ENCODE measurements around the gene GXYLT1. TPM values are rescaled to one million over a fixed set of nuclear protein-coding genes. Genes with fewer than 3 reads are reported as not detected.
"Not testable (repeated sequence)": the region's sequence is repeated elsewhere in the genome, so short reads cannot be mapped to it uniquely, and the experiment has no call there.

The GXYLT1 gene
- total and polyA plus RNA-seq, 2 donors (not counting 3 experiments of a cell fraction or from before 2014, with no cell fraction given) = 6.8 to 23.0 TPM

DNA sequence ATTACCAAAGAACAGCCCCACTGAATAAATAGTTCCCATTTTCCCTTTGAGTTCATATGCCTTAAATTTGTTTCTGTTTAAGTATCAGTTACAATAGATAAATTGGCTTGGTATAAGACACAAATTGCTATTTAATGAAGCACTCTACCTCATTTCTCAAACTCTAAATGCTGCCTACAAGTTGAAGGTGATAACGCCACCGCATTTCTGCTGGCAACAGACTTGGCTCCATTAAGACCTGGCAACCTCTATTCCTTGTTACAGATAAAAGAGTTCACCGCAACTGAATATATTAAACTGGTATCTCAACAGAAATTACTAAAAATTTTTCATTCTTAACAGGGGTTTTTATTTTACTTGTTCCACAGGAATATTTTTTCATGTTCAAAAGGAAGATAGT is 35.6 kb downstream of the GXYLT1 start:
- dilution Hi-C loops (cut with MboI; ENCODE audit: extremely low pct_ligation_motif_present, low sequenced_read_pairs) (no loop called here), intact Hi-C loops (cut with micrococcal nuclease) (no loop called here)
- no peaks in the 10 kb centered on the region for H4K20me1 ChIP-seq (replicated peaks; ENCODE audit: control insufficient read depth, extremely low read depth, insufficient read depth, low read length)
- no peaks in the 10 kb centered on the region for H3K9me3 ChIP-seq (replicated peaks; ENCODE audit: control insufficient read depth, insufficient read depth, low read length)
- H3K79me2 ChIP-seq (ENCODE audit: control insufficient read depth, insufficient read depth, low read length) = no peaks in the 10 kb centered on the region
- H3K4me3 ChIP-seq (replicated peaks in 1 of 3; ENCODE audit: insufficient read depth in 1 of 3, low read depth in 1 of 3, low read length in 3 of 3) = no peak overlapping the region
- no peaks in the 10 kb centered on the region for H3K9me1 ChIP-seq (replicated peaks; ENCODE audit: control insufficient read depth, extremely low read depth, insufficient read depth, low read length)
- H3K27me3 ChIP-seq (ENCODE audit: control insufficient read depth in 2 of 2, insufficient read depth in 2 of 2, low read length in 2 of 2) = no peaks in the 10 kb centered on the region
- peaks cover 0 to 2% of the 10 kb centered on the region in 2 experiments for H3K36me3 ChIP-seq (ENCODE audit: control insufficient read depth in 2 of 2, extremely low read depth in 1 of 2, insufficient read depth in 2 of 2, low read length in 2 of 2)
- H3K9ac ChIP-seq (replicated peaks; ENCODE audit: extremely low read depth, insufficient read depth, low read length) = no peak overlapping the region
- CTCF ChIA-PET = interaction anchor here (1.1 to 2.6 kb wide), 4 partner anchors 10 to 223 kb away, joined by 3 to 7 read pairs (median 4); no protein-coding TSS in a partner anchor
- DNase-seq (ENCODE audit: low read depth, low spot score) (no peak), FAIRE-seq (no peak)
- no peaks in the 10 kb centered on the region for H3K4me1 ChIP-seq (ENCODE audit: control insufficient read depth, extremely low read depth, insufficient read depth, low read length)
- no peak overlapping the region for H3K4me2 ChIP-seq (ENCODE audit: insufficient read depth, low read length)
- no peak overlapping the region for H3K27ac ChIP-seq (ENCODE audit: insufficient read depth, low read depth, low read length)
- no TSS peak for BruUV-seq (replicated peaks)
- POLR2A ChIA-PET = no interaction called here
- H2AFZ ChIP-seq (ENCODE audit: low read depth, low read length) = no peak overlapping the region
- no peak for TF ChIP-seq POLR2AphosphoS5 (IDR thresholded peaks at IDR 0.05; ENCODE audit: insufficient read depth, low read depth, low read length)
- no peak for TF ChIP-seq MAX (IDR thresholded peaks at IDR 0.05; ENCODE audit: insufficient read depth, insufficient read length)
- no peak for TF ChIP-seq EZH2 (IDR thresholded peaks at IDR 0.05; ENCODE audit: borderline replicate concordance, low read depth, low read length, severe bottlenecking)
- TF ChIP-seq GATA2 (IDR thresholded peaks at IDR 0.05; ENCODE audit: insufficient read depth, insufficient read length, low read depth, low read length) = no peak
- no peak for TF ChIP-seq JUN (IDR thresholded peaks at IDR 0.05; ENCODE audit: borderline replicate concordance, insufficient read depth, insufficient read length, low read depth)
- TF ChIP-seq MYC (IDR thresholded peaks at IDR 0.05; ENCODE audit: low read depth, low read length) = no peak
- no peak for TF ChIP-seq POLR2A (IDR thresholded peaks at IDR 0.05; ENCODE audit: low read depth, low read length)
- TF ChIP-seq FOS (IDR thresholded peaks at IDR 0.05; ENCODE audit: borderline replicate concordance, insufficient read depth, low read length) = no peak
- TF ChIP-seq CTCF (IDR thresholded peaks at IDR 0.05; ENCODE audit: extremely low read depth in 1 of 2, insufficient read depth in 1 of 2, low read depth in 1 of 2, low read length in 2 of 2) = no peak

DNA sequence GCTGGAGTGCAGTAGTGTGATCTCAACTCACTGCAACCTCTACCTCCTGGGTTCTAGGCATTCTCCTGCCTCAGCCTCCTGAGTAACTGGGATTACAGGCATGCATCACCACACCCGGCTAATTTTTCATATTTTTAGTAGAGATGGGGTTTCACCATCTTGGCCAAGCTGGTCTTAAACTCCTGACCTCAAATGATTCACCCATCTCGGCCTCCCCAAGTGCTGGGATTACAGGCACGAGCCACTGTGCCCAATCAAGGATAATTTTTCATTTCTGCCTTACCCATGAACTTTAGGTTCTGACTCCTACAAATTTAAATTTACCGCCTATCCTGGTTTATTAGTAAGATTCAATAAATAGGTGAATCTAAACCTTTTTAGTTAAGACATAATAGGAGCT is 37.9 kb downstream of the GXYLT1 start:
- H3K27ac ChIP-seq (ENCODE audit: insufficient read depth, low read depth, low read length); H3K9me3 ChIP-seq (replicated peaks; ENCODE audit: control insufficient read depth, insufficient read depth, low read length); DNase-seq (ENCODE audit: low read depth, low spot score); H3K9me1 ChIP-seq (replicated peaks; ENCODE audit: control insufficient read depth, extremely low read depth, insufficient read depth, low read length); dilution Hi-C loops (cut with MboI; ENCODE audit: extremely low pct_ligation_motif_present, low sequenced_read_pairs); H3K36me3 ChIP-seq (ENCODE audit: control insufficient read depth in 2 of 2, extremely low read depth in 1 of 2, insufficient read depth in 2 of 2, low read length in 2 of 2); FAIRE-seq; H3K4me3 ChIP-seq (replicated peaks in 1 of 3; ENCODE audit: insufficient read depth in 1 of 3, low read depth in 1 of 3, low read length in 3 of 3); BruUV-seq (replicated peaks); intact Hi-C loops (cut with micrococcal nuclease); H3K27me3 ChIP-seq (ENCODE audit: control insufficient read depth in 2 of 2, insufficient read depth in 2 of 2, low read length in 2 of 2); H3K4me1 ChIP-seq (ENCODE audit: control insufficient read depth, extremely low read depth, insufficient read depth, low read length); H3K79me2 ChIP-seq (ENCODE audit: control insufficient read depth, insufficient read depth, low read length); H2AFZ ChIP-seq (ENCODE audit: low read depth, low read length); H3K4me2 ChIP-seq (ENCODE audit: insufficient read depth, low read length); H4K20me1 ChIP-seq (replicated peaks; ENCODE audit: control insufficient read depth, extremely low read depth, insufficient read depth, low read length); H3K9ac ChIP-seq (replicated peaks; ENCODE audit: extremely low read depth, insufficient read depth, low read length); POLR2A ChIA-PET: not testable (repeated sequence)
- CTCF ChIA-PET = interaction anchor here (2.6 kb wide), 1 partner anchor 225 kb away, joined by 7 read pairs; no protein-coding TSS in a partner anchor
